A549 (cell line): ENCODE measurements around the gene C16orf89.

Experiments
- CTCF ChIP-seq: fragments of >200 bp; sonication (Bioruptor Twin); formaldehyde crosslinking; IDR thresholded peaks from 3 replicates; pipeline ENCODE4 v1.5.1; 2016
- E2F6 ChIP-seq: IDR thresholded peaks from 2 replicates; pipeline ENCODE4 v1.6.1; 2012; ENCODE audit warnings: low read depth, borderline replicate concordance
- ELK1 ChIP-seq: fragments of 150-350 bp; IDR thresholded peaks from 2 replicates; pipeline ENCODE4 v1.6.1; 2014; ENCODE audit warnings: low read depth, mild to moderate bottlenecking, low read length
- EP300 ChIP-seq, 2 experiments: fragments of >200 bp; sonication (Bioruptor Twin); formaldehyde crosslinking; IDR thresholded peaks; 2 replicates in 1 of 2; 3 replicates in 1 of 2; pipeline ENCODE4 v1.6.1; 2016 to 2017
- HMGXB4 ChIP-seq: fragments of 250-450 bp; sonication (Bioruptor Pico); IDR thresholded peaks from 2 replicates; pipeline ENCODE4 v1.5.0; 2021; ENCODE audit warnings: mild to moderate bottlenecking, moderate library complexity, borderline replicate concordance
- MAX ChIP-seq: IDR thresholded peaks from 2 replicates; pipeline ENCODE4 v1.6.1; 2012
- SMC3 ChIP-seq: fragments of >200 bp; sonication (Bioruptor Twin); formaldehyde crosslinking; IDR thresholded peaks from 3 replicates; pipeline ENCODE4 v1.6.1; 2018; ENCODE audit warnings: inconsistent platforms
- ZFP36 ChIP-seq: fragments of 450-650 bp; IDR thresholded peaks from 2 replicates; pipeline ENCODE4 v1.6.1; 2014; ENCODE audit warnings: borderline replicate concordance; ENCODE audit not compliant: partially characterized antibody

- TF ChIP-seq MAX (no peak), HMGXB4 (no peak), ELK1 (no peak), CTCF (no peak), EP300 (IDR thresholded peaks at IDR 0.05) (no peak), SMC3 (no peak), ZFP36 (no peak), E2F6 (no peak)
Measured at GRCh38 chr16:5071341-5071680, 5.6 kb upstream of the C16orf89 start.
